NCI-H748 treated with DMSO at 0.1 percent for 48 hours (cell line): ENCODE results near the gene CCDC178.
A peak's percentile ranks its signal among the peaks of the same experiment; 100 is the strongest.
"Not testable (repeated sequence)": the region's sequence is repeated elsewhere in the genome, so short reads cannot be mapped to it uniquely, and the experiment has no call there.

Experiments used
- DNase-seq: peaks from one replicate; lab custom pipeline; 2025; lab: John Stamatoyannopoulos, UW

The CCDC178 gene

GRCh38 chr18:33355263-33355662, 85.3 kb downstream of the CCDC178 start:
- no peak for DNase-seq

- no peak for DNase-seq
Observed at GRCh38 chr18:33350256-33350655, 90.3 kb downstream of the CCDC178 start.

- not testable (repeated sequence) for DNase-seq
Observed at GRCh38 chr18:33339733-33340132, 100.8 kb downstream of the CCDC178 start.

- no peak for DNase-seq
Observed at GRCh38 chr18:33334781-33335180, 105.7 kb downstream of the CCDC178 start.

- DNase-seq = no peak
Observed at GRCh38 chr18:33330711-33331110, 109.8 kb downstream of the CCDC178 start.

GRCh38 chr18:33326975-33327374, 113.5 kb downstream of the CCDC178 start:
- no peak for DNase-seq

GRCh38 chr18:33317640-33318039, 122.9 kb downstream of the CCDC178 start:
- DNase-seq = no peak

GRCh38 chr18:33316146-33316587, 124.4 kb downstream of the CCDC178 start:
- no peak for DNase-seq

- DNase-seq = no peak
Observed at GRCh38 chr18:33307520-33307919, 133.0 kb downstream of the CCDC178 start.

GRCh38 chr18:33304277-33304676, 136.2 kb downstream of the CCDC178 start:
- no peak for DNase-seq

- no peak for DNase-seq
Observed at GRCh38 chr18:33291539-33291938, 149.0 kb downstream of the CCDC178 start.

- no peak for DNase-seq
Observed at GRCh38 chr18:33288082-33288716, 152.3 kb downstream of the CCDC178 start.

GRCh38 chr18:33282709-33283333, 157.7 kb downstream of the CCDC178 start:
- no peak for DNase-seq

GRCh38 chr18:33282142-33282541, 158.4 kb downstream of the CCDC178 start:
- DNase-seq = no peak

- DNase-seq = no peak
Observed at GRCh38 chr18:33277431-33277830, 163.1 kb downstream of the CCDC178 start.

GRCh38 chr18:33275843-33276242, 164.7 kb downstream of the CCDC178 start:
- DNase-seq = no peak

GRCh38 chr18:33270297-33270696, 170.2 kb downstream of the CCDC178 start:
- no peak for DNase-seq

GRCh38 chr18:33269223-33269622, 171.3 kb downstream of the CCDC178 start:
- DNase-seq = no peak

- no peak for DNase-seq
Observed at GRCh38 chr18:33264566-33264965, 176.0 kb downstream of the CCDC178 start.

GRCh38 chr18:33239298-33239697, 201.2 kb downstream of the CCDC178 start:
- no peak for DNase-seq

GRCh38 chr18:33232318-33232626, 208.2 kb downstream of the CCDC178 start:
- no peak for DNase-seq

- DNase-seq = peak; percentile 82
Observed at GRCh38 chr18:33231474-33232317, 208.8 kb downstream of the CCDC178 start.

- peak; percentile 82 for DNase-seq
Observed at GRCh38 chr18:33212363-33212762, 228.2 kb downstream of the CCDC178 start.
